CD14-positive monocyte (primary cell): ENCODE results near the gene ACOD1. TPM values are rescaled to one million over a fixed set of nuclear protein-coding genes. Genes with fewer than 3 reads are reported as not detected.

Source experiments
- DNase-seq, 3 donors: peaks; one replicate each; pipeline ENCODE4 v3.0.0-alpha.2; 2011 to 2022
- H2AFZ ChIP-seq: 2 replicates; pipeline ENCODE4 v1.6.0; 2012; ENCODE audit warnings: mild to moderate bottlenecking, low read depth, low read length, inconsistent platforms; ENCODE audit not compliant: insufficient read depth, poor library complexity, severe bottlenecking
- H3K27ac ChIP-seq, 2 donors: 1 replicate in 1 of 2; 2 replicates in 1 of 2; pipeline ENCODE4 v1.5.1; 2012 to 2013; ENCODE audit warnings: low read length in 2 of 2, control low read depth in 1 of 2, inconsistent platforms in 1 of 2, low read depth in 1 of 2, mild to moderate bottlenecking in 1 of 2
- H3K27me3 ChIP-seq, 2 donors: one replicate each; pipeline versions ENCODE4 v1.6.0 to v1.6.1; 2011 to 2013; ENCODE audit warnings: low read length in 2 of 2; ENCODE audit not compliant: control insufficient read depth in 2 of 2, insufficient read depth in 2 of 2
- H3K36me3 ChIP-seq, 2 donors: replicated peaks in 1 of 2; 1 replicate in 1 of 2; 2 replicates in 1 of 2; pipeline versions ENCODE4 v1.5.1 to v1.6.1; 2012 to 2013; ENCODE audit warnings: low read length in 2 of 2, control low read depth in 1 of 2, inconsistent platforms in 1 of 2, mild to moderate bottlenecking in 1 of 2; ENCODE audit not compliant: insufficient read depth in 2 of 2, control insufficient read depth in 1 of 2
- H3K4me1 ChIP-seq, 2 donors: 1 replicate in 1 of 2; 2 replicates in 1 of 2; pipeline versions ENCODE4 v1.5.1 to v1.6.1; 2012 to 2013; ENCODE audit warnings: low read length in 2 of 2, control low read depth in 1 of 2, inconsistent platforms in 1 of 2, mild to moderate bottlenecking in 1 of 2, moderate library complexity in 1 of 2; ENCODE audit not compliant: insufficient read depth in 2 of 2, control insufficient read depth in 1 of 2
- H3K4me2 ChIP-seq: replicated peaks from 2 replicates; pipeline ENCODE3; 2012; ENCODE audit warnings: low read length, moderate library complexity, mild to moderate bottlenecking; ENCODE audit not compliant: poor library complexity, severe bottlenecking; ENCODE audit errors: extremely low read depth
- H3K4me3 ChIP-seq, 3 experiments: fragments of 200-600 bp in 1 of 3; sonication (generic) in 1 of 3; replicated peaks in 1 of 3; 1 replicate in 2 of 3; 2 replicates in 1 of 3; pipeline ENCODE4 v1.5.1; 2011 to 2013; ENCODE audit warnings: low read length in 3 of 3, mild to moderate bottlenecking in 3 of 3, control low read depth in 2 of 3, low read depth in 2 of 3, inconsistent platforms in 1 of 3, moderate library complexity in 1 of 3
- H3K79me2 ChIP-seq: 2 replicates; pipeline ENCODE4 v1.6.0; 2012; ENCODE audit warnings: mild to moderate bottlenecking, control low read depth, inconsistent platforms, low read length, moderate library complexity; ENCODE audit not compliant: insufficient read depth
- H3K9ac ChIP-seq: 2 replicates; pipeline ENCODE4 v1.6.0; 2017; ENCODE audit warnings: low read length, mild to moderate bottlenecking; ENCODE audit not compliant: insufficient read depth, poor library complexity, severe bottlenecking
- H3K9me3 ChIP-seq, 2 donors: replicated peaks in 1 of 2; 1 replicate in 1 of 2; 2 replicates in 1 of 2; pipeline versions ENCODE4 v1.5.1 to v1.6.1; 2012 to 2013; ENCODE audit warnings: low read length in 2 of 2, control low read depth in 1 of 2; ENCODE audit not compliant: control insufficient read depth in 1 of 2, insufficient read depth in 1 of 2
- H4K20me1 ChIP-seq: 2 replicates; pipeline ENCODE4 v1.6.0; 2012; ENCODE audit warnings: mild to moderate bottlenecking, low read length, control low read depth, moderate library complexity; ENCODE audit not compliant: insufficient read depth
- H3K27ac Mint-ChIP-seq, 7 donors: one replicate each; pipeline ENCODE4 v1.8.0; 2020; ENCODE audit warnings: mild to moderate bottlenecking in 7 of 7, mixed read lengths in 7 of 7, moderate library complexity in 6 of 7, inconsistent platforms in 2 of 7
- H3K27me3 Mint-ChIP-seq, 3 donors: one replicate each; pipeline ENCODE4 v1.8.0; 2021 to 2022; ENCODE audit warnings: low read depth in 3 of 3, mild to moderate bottlenecking in 3 of 3, mixed read lengths in 3 of 3, moderate library complexity in 3 of 3, inconsistent platforms in 1 of 3
- H3K36me3 Mint-ChIP-seq, 2 donors: one replicate each; pipeline ENCODE4 v1.8.0; 2020; ENCODE audit warnings: mixed read lengths in 2 of 2, inconsistent platforms in 1 of 2, mild to moderate bottlenecking in 1 of 2
- H3K4me1 Mint-ChIP-seq: one replicate; pipeline ENCODE4 v1.8.0; 2020; ENCODE audit warnings: mild to moderate bottlenecking, mixed read lengths
- H3K4me3 Mint-ChIP-seq, 2 donors: one replicate each; pipeline ENCODE4 v1.8.0; 2020; ENCODE audit warnings: mild to moderate bottlenecking in 2 of 2, mixed read lengths in 2 of 2, moderate library complexity in 1 of 2
- H3K9me3 Mint-ChIP-seq, 7 donors: one replicate each; pipeline ENCODE4 v1.8.0; 2020 to 2022; ENCODE audit warnings: mixed read lengths in 7 of 7, mild to moderate bottlenecking in 6 of 7, moderate library complexity in 6 of 7, inconsistent platforms in 2 of 7
- WGBS: methylation state at CpG from one replicate; pipeline ENCODE4 v1.1.5; 2013; ENCODE audit warnings: missing lambda C conversion rate; ENCODE audit not compliant: insufficient coverage; 5-methylcytosine and 5-hydroxymethylcytosine counted together
- intact Hi-C, 2 donors: fragments of 100-400 bp; cut with micrococcal nuclease; formaldehyde crosslinking; loops; one replicate each; pipeline versions ENCODE4 v1.15.0 to v1.15.1; 2023
- polyA plus RNA-seq, 3 donors: library from polyadenylated mRNA; depleted of rRNA in 1 of 3; unstranded in 2 of 3; stranded (reverse) in 1 of 3; fragments of 300-500 nt in 2 of 3; fragments of >200 nt in 1 of 3; fragmentation: Illumina TruSeq in 2 of 3; gene quantifications; 1 replicate in 2 of 3; 2 replicates in 1 of 3; pipeline ENCODE4 v1.2.3, GENCODE V29; 2012 to 2021
- TF ChIP-seq, protein P1 (sequence below): fragments of 200-600 bp; IDR thresholded peaks from one replicate; pipeline ENCODE4 v1.8.0; 2022; ENCODE audit warnings: antibody characterized with exemption, mild to moderate bottlenecking

Gene ACOD1
- polyA plus RNA-seq, 3 donors, result 0.29 TPM; not detected in 2

GRCh38 chr13:76968041-76968440 is 19.7 kb downstream of the ACOD1 start:
- H2AFZ ChIP-seq, result no peak overlapping the region
- peaks cover 0 to 2% of the 10 kb centered on the region in 2 donors for H3K27me3 ChIP-seq
- Mint-ChIP-seq H3K36me3 (no peaks in the 10 kb centered on the region), H3K27me3 (peaks cover 5 to 12% (median 5%) of the 10 kb centered on the region in 3 donors), H3K9me3 (peaks cover 0 to 2% (median 0%) of the 10 kb centered on the region in 7 donors), H3K4me1 (peaks cover 10% of the 10 kb centered on the region), H3K27ac (no peak overlapping the region), H3K4me3 (no peak overlapping the region)
- H3K9ac ChIP-seq, result no peak overlapping the region
- intact Hi-C loops, result no loop called here
- no peaks in the 10 kb centered on the region for H3K4me1 ChIP-seq
- H3K9me3 ChIP-seq, result no peaks in the 10 kb centered on the region
- no peak overlapping the region for H3K4me3 ChIP-seq
- H3K27ac ChIP-seq, result no peak overlapping the region
- WGBS, result 95% methylated on average over 6 of the region's 6 CpGs
- H4K20me1 ChIP-seq, result no peaks in the 10 kb centered on the region
- H3K36me3 ChIP-seq, result no peaks in the 10 kb centered on the region
- TF ChIP-seq, protein P1, sequence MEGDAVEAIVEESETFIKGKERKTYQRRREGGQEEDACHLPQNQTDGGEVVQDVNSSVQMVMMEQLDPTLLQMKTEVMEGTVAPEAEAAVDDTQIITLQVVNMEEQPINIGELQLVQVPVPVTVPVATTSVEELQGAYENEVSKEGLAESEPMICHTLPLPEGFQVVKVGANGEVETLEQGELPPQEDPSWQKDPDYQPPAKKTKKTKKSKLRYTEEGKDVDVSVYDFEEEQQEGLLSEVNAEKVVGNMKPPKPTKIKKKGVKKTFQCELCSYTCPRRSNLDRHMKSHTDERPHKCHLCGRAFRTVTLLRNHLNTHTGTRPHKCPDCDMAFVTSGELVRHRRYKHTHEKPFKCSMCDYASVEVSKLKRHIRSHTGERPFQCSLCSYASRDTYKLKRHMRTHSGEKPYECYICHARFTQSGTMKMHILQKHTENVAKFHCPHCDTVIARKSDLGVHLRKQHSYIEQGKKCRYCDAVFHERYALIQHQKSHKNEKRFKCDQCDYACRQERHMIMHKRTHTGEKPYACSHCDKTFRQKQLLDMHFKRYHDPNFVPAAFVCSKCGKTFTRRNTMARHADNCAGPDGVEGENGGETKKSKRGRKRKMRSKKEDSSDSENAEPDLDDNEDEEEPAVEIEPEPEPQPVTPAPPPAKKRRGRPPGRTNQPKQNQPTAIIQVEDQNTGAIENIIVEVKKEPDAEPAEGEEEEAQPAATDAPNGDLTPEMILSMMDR, result no peak
- no peak overlapping the region for H3K4me2 ChIP-seq
- H3K79me2 ChIP-seq, result no peaks in the 10 kb centered on the region
- no peak for DNase-seq

GRCh38 chr13:76969488-76970365 is 21.4 kb downstream of the ACOD1 start:
- no peak overlapping the region for H3K27ac ChIP-seq
- WGBS, result 96% methylated on average over 2 of the region's 5 CpGs
- no peak overlapping the region for H2AFZ ChIP-seq
- H3K9me3 ChIP-seq, result no peaks in the 10 kb centered on the region
- no peak for DNase-seq
- H3K4me1 ChIP-seq, result no peaks in the 10 kb centered on the region
- no peak overlapping the region for H3K27ac Mint-ChIP-seq
- peaks cover 5 to 12% (median 6%) of the 10 kb centered on the region in 3 donors for H3K27me3 Mint-ChIP-seq
- no peaks in the 10 kb centered on the region for H3K36me3 ChIP-seq
- no peak overlapping the region for H3K4me2 ChIP-seq
- peaks cover 10% of the 10 kb centered on the region for H3K4me1 Mint-ChIP-seq
- TF ChIP-seq, protein P1, result no peak
- peak overlapping the region in 1 of 2 donors; percentile 9 for H3K4me3 Mint-ChIP-seq
- H4K20me1 ChIP-seq, result no peaks in the 10 kb centered on the region
- H3K9me3 Mint-ChIP-seq, result peaks cover 0 to 2% (median 0%) of the 10 kb centered on the region in 7 donors
- no peaks in the 10 kb centered on the region for H3K36me3 Mint-ChIP-seq
- no peak overlapping the region for H3K4me3 ChIP-seq
- intact Hi-C loops, result no loop called here
- no peak overlapping the region for H3K9ac ChIP-seq
- peaks cover 0 to 2% of the 10 kb centered on the region in 2 donors for H3K27me3 ChIP-seq
- no peaks in the 10 kb centered on the region for H3K79me2 ChIP-seq
